ENCODE results near the gene HOXB13. TPM values are rescaled to one million over a fixed set of nuclear protein-coding genes. Genes with fewer than 3 reads are reported as not detected.
A peak's percentile ranks its signal among the peaks of the same experiment; 100 is the strongest.

The HOXB13 gene
- total and polyA plus RNA-seq, 7 experiments from 2014 or later = not detected

DNA sequence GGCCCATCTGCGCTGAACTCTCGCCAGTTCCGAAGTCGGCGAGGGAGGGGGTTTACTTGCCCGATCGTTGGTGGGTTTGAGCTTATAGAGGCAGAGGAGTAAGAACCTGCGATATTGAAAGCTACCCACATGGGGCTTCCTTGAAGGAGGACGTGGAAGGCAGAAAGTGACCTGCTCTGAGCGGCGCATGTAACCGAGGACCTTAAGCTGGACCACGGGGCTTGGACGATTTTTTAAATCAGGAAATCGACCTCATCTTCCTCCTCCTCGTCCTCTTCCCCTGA is 3.6 kb downstream of the HOXB13 start:
- ATAC-seq = no peak
- peaks cover 0 to 11% (median 2%) of the 10 kb centered on the region in 11 donors for H3K9me3 Mint-ChIP-seq
- ChIA-PET POLR2A (no interaction called here), CTCF (interaction anchor here (0.6 to 3.0 kb wide), 5 partner anchors 8 to 154 kb away, joined by 3 to 17 read pairs (median 4); no protein-coding TSS in a partner anchor)
- peaks cover 87 to 99% (median 90%) of the 10 kb centered on the region in 5 donors for H3K27me3 Mint-ChIP-seq
- Histone ChIP-seq H3K27me3 (ENCODE audit: control insufficient read depth in 2 of 2, insufficient read depth in 2 of 2, low read length in 2 of 2) (peaks cover 49 to 93% of the 10 kb centered on the region in 2 donors), H3K9me3 (ENCODE audit: control insufficient read depth in 2 of 3, low read length in 3 of 3) (no peaks in the 10 kb centered on the region), H3K4me3 (ENCODE audit: low read length) (no peak overlapping the region), H3K27ac (ENCODE audit: low read depth, low read length) (no peak overlapping the region), H3K4me1 (ENCODE audit: control insufficient read depth in 2 of 2, insufficient read depth in 2 of 2, low read length in 2 of 2) (peaks cover 27 to 36% of the 10 kb centered on the region in 2 donors), H3K36me3 (ENCODE audit: control insufficient read depth in 2 of 3, insufficient read depth in 3 of 3, low read length in 3 of 3) (no peaks in the 10 kb centered on the region)
- intact Hi-C loops (cut with micrococcal nuclease) = loop anchor here (2.0 to 10.0 kb wide), 5 partner anchors 24 to 270 kb away; partner anchors contain the start of genes HOXB7 (in 1 of the 2) and IGF2BP1 (in 1 of the 2)
- DNase-seq = no peak
- peak overlapping the region in 8 of 10 donors; percentile 47 to 74 (median 68) for H3K4me3 Mint-ChIP-seq
- peak overlapping the region in 1 of 9 donors; percentile 83 for H3K27ac Mint-ChIP-seq
- H3K4me1 Mint-ChIP-seq = peaks cover 26 to 60% (median 42%) of the 10 kb centered on the region in 7 donors
- peaks cover 0 to 8% (median 0%) of the 10 kb centered on the region in 5 donors for H3K36me3 Mint-ChIP-seq

DNA sequence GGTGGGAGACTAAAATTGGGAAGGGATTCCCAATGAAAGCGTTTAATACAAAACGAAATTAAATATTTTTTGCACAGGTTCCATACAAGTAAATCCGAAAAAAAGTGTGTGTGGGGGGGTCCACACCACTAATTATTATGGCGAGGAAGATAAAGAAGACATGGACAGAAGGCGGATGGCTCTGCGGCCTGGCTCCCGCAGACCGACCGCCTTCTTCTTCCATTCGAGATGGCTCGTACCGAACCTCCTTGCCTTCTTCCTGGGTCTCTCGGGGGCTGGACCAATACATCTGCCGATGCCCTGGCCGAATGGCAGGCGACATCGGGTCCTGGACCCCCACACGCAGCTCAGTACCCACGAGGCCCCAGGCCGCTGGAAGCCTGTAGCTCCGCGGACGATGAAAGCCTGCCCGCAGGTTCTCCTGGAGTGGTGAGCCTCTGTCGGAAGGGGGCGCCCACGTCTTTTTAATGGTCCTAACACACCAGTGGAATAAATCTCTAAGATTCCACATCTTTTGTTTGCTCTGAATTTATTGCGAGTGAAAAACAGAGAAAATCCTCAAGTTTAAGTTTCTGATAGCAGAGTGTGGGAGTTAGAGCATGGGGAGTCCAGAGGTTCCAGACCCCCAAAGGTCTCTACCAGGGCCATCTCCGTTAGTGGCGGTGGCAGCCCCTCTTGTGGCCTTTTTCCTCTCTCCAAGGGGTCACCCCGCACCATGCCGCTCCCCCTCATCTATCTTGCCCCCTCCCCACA is 4.1 kb downstream of the HOXB13 start:
- Mint-ChIP-seq H3K27me3 (peaks cover 87 to 99% (median 90%) of the 10 kb centered on the region in 5 donors), H3K27ac (peak overlapping the region in 2 of 9 donors; percentile 34 to 87), H3K4me1 (peaks cover 26 to 61% (median 41%) of the 10 kb centered on the region in 7 donors), H3K4me3 (peak overlapping the region; percentile 64 to 82 (median 74)), H3K9me3 (peaks cover 0 to 11% (median 2%) of the 10 kb centered on the region in 11 donors), H3K36me3 (peaks cover 0 to 8% (median 0%) of the 10 kb centered on the region in 5 donors)
- Histone ChIP-seq H3K27me3 (ENCODE audit: control insufficient read depth in 2 of 2, insufficient read depth in 2 of 2, low read length in 2 of 2) (peaks cover 43 to 92% of the 10 kb centered on the region in 2 donors), H3K27ac (ENCODE audit: low read depth, low read length) (no peak overlapping the region), H3K9me3 (ENCODE audit: control insufficient read depth in 2 of 3, low read length in 3 of 3) (no peaks in the 10 kb centered on the region), H3K36me3 (ENCODE audit: control insufficient read depth in 2 of 3, insufficient read depth in 3 of 3, low read length in 3 of 3) (no peaks in the 10 kb centered on the region), H3K4me3 (ENCODE audit: low read length) (no peak overlapping the region), H3K4me1 (ENCODE audit: control insufficient read depth in 2 of 2, insufficient read depth in 2 of 2, low read length in 2 of 2) (peaks cover 27 to 36% of the 10 kb centered on the region in 2 donors)
- POLR2A ChIA-PET = interaction anchor here (1.0 kb wide), 1 partner anchor 8 kb away, joined by 6 read pairs; no protein-coding TSS in a partner anchor
- DNase-seq (peak; percentile 46 to 73 (median 65)), ATAC-seq (peak; percentile 81)
- CTCF ChIA-PET = interaction anchor here (1.0 to 3.0 kb wide), 5 partner anchors 8 to 154 kb away, joined by 3 to 17 read pairs (median 6); no protein-coding TSS in a partner anchor
- intact Hi-C loops (cut with micrococcal nuclease) = loop anchor here (1.0 to 10.0 kb wide), 8 partner anchors 24 to 270 kb away; partner anchors contain the start of genes HOXB7 (in 1 of the 2) and IGF2BP1 (in 1 of the 2)

DNA sequence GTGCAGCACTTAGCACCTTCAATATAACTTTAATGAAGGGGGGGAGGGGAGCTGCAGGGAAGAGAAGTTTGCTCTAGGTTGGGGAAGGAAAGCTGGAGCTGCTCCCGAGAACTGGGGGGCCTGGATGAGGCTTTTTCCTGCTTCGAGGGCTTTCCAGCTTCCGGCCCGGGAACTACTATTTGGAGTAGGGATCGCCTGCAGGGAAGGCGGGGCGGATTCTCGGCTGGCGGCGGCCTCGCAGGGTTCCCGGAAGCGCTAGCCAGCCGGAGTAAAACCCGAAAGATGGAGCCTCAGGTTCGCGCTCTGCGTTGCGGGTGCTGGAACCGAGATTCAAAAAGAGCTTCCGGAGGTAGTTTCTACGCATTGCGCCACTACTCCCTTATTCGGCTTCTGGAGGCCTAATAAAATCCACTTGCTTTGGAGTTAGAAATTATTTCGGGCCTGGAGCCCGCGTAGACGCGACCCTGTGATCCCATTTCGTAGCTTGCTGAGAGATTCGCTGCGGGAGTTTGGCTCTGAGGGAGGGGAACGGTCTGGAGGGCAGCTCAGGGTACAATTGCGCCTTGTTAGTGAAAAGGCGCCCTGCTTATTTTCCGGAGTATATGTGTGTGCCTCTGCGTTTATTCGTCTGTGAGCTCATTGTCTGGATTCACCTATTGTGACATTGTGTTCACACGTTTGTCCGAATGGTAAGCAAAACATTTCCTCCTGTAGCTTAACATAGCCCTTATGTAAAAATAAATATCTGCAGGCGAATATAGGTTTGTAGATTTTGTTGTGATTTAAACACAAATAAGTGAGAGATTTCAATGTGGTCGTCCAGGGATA is 4.9 kb downstream of the HOXB13 start:
- peaks cover 42 to 90% of the 10 kb centered on the region in 2 donors for H3K27me3 ChIP-seq (ENCODE audit: control insufficient read depth in 2 of 2, insufficient read depth in 2 of 2, low read length in 2 of 2)
- ATAC-seq = no peak
- peak overlapping the region in 4 of 9 donors; percentile 32 to 87 (median 47) for H3K27ac Mint-ChIP-seq
- no peaks in the 10 kb centered on the region for H3K36me3 ChIP-seq (ENCODE audit: control insufficient read depth in 2 of 3, insufficient read depth in 3 of 3, low read length in 3 of 3)
- peak overlapping the region; percentile 50 to 82 (median 74) for H3K4me3 Mint-ChIP-seq
- H3K27ac ChIP-seq (ENCODE audit: low read depth, low read length) = no peak overlapping the region
- peaks cover 84 to 99% (median 89%) of the 10 kb centered on the region in 5 donors for H3K27me3 Mint-ChIP-seq
- peak overlapping the region; percentile 23 for H3K4me3 ChIP-seq (ENCODE audit: low read length)
- H3K9me3 Mint-ChIP-seq = peaks cover 0 to 13% (median 2%) of the 10 kb centered on the region in 11 donors
- H3K9me3 ChIP-seq (ENCODE audit: control insufficient read depth in 2 of 3, low read length in 3 of 3) = no peaks in the 10 kb centered on the region
- H3K4me1 ChIP-seq (ENCODE audit: control insufficient read depth in 2 of 2, insufficient read depth in 2 of 2, low read length in 2 of 2) = peaks cover 26 to 40% of the 10 kb centered on the region in 2 donors
- ChIA-PET POLR2A (interaction anchor here (0.6 to 1.0 kb wide), 2 partner anchors 9 to 277 kb away, joined by 3 to 6 read pairs; no protein-coding TSS in a partner anchor), CTCF (interaction anchor here (0.6 to 3.0 kb wide), 5 partner anchors 32 to 643 kb away, joined by 3 to 17 read pairs (median 6); no protein-coding TSS in a partner anchor)
- H3K4me1 Mint-ChIP-seq = peaks cover 26 to 62% (median 42%) of the 10 kb centered on the region in 7 donors
- DNase-seq = peak in 2 of 9 donors; percentile 30 to 43
- peaks cover 0 to 8% (median 0%) of the 10 kb centered on the region in 5 donors for H3K36me3 Mint-ChIP-seq
- intact Hi-C loops (cut with micrococcal nuclease) = loop anchor here (1.0 to 10.0 kb wide), 6 partner anchors 25 to 271 kb away; partner anchors contain the start of gene IGF2BP1 (in 1 of the 2)

DNA sequence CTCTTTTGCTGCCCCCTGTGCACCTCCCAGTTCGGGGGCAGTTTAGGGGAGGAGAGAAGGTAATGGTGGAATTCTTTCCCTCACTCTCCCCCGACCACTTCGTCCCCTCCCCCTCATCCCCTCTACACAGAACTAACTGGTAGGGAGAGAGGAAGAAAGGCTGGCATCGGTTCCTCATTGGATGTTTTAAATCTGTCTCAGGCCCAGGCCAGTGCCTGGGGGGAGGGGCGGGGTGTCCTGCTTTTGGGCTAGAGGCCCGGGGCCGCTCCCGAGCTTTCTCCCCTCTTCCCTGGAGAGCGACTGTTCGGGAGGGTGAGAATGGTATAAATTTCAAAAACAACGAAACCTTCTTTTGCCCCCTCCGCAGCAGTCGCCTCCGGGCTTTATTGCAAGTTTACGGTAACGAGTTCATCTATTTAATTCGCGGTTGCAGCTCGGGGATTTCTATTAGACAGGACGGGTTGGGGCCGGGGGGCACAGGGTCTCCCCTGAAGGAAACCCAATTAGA is 5.6 kb downstream of the HOXB13 start, which contains the start of gene PRAC2:
TSS of gene PRAC2 (plus strand) at position 271 of the 508 bp plus-strand sequence. CDS start 1,226 bp downstream, outside the sequence.
- Histone ChIP-seq H3K36me3 (ENCODE audit: control insufficient read depth in 2 of 3, insufficient read depth in 3 of 3, low read length in 3 of 3) (no peaks in the 10 kb centered on the region), H3K4me1 (ENCODE audit: control insufficient read depth in 2 of 2, insufficient read depth in 2 of 2, low read length in 2 of 2) (peaks cover 22 to 39% of the 10 kb centered on the region in 2 donors), H3K27me3 (ENCODE audit: control insufficient read depth in 2 of 2, insufficient read depth in 2 of 2, low read length in 2 of 2) (peaks cover 43 to 90% of the 10 kb centered on the region in 2 donors), H3K4me3 (ENCODE audit: low read length) (peak within 1 kb of the TSS; percentile 23), H3K27ac (ENCODE audit: low read depth, low read length) (no peak within 1 kb of the TSS), H3K9me3 (ENCODE audit: control insufficient read depth in 2 of 3, low read length in 3 of 3) (no peaks in the 10 kb centered on the region)
- H3K4me1 Mint-ChIP-seq = peaks cover 21 to 64% (median 42%) of the 10 kb centered on the region in 7 donors
- ATAC-seq (no peak), DNase-seq (no peak)
- POLR2A ChIA-PET = interaction anchor here (0.6 to 1.0 kb wide), 2 partner anchors 10 to 278 kb away, joined by 3 to 6 read pairs; no protein-coding TSS in a partner anchor
- H3K36me3 Mint-ChIP-seq = peaks cover 0 to 8% (median 0%) of the 10 kb centered on the region in 5 donors
- H3K9me3 Mint-ChIP-seq = peaks cover 0 to 15% (median 2%) of the 10 kb centered on the region in 11 donors
- H3K27ac Mint-ChIP-seq = peak within 1 kb of the TSS in 5 of 9 donors; percentile 32 to 87 (median 41)
- CTCF ChIA-PET = interaction anchor here (0.9 to 3.0 kb wide), 4 partner anchors 33 to 156 kb away, joined by 3 to 17 read pairs (median 8); no protein-coding TSS in a partner anchor
- H3K27me3 Mint-ChIP-seq = peaks cover 83 to 99% (median 91%) of the 10 kb centered on the region in 5 donors
- intact Hi-C loops (cut with micrococcal nuclease) = loop anchor here in 1 of 2 donors (10.0 kb wide), 1 partner anchor 272 kb away; the partner anchor contains the start of gene IGF2BP1
- peak within 1 kb of the TSS; percentile 50 to 82 (median 74) for H3K4me3 Mint-ChIP-seq

DNA sequence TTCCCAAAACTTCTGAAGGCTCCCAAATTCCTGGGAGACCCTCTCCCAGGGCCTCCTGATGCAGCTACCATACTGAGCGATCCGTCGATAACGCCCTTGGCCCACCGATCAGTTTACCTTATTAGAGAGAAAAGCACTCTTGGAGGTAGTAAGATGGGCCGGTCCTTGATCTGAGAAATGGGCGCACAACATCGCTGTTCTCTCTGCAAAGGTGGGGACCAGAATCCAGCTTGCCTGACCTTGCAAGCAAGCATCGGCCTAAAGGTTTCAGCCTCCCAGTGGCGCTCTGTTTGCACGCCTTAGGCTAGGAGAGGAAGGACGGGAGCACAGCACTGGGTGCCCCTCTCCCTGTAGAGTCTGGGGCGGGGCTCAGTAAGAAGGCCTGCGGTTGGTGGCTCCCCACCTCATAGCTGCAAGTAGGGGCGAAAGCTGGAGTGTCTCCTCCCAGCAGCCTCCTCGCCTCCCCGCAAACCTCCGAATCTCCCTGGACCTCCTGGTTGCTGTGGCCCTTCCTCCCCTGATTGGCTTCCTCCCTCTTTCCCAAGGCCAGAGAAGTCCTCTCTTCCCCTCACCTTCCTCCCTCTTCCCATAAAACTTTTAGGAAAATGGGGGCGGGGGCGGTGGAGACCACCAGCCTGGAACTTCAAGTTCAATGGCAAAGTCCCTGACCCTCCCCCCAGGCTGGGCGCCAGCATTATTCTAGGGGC is 6.2 kb downstream of the HOXB13 start, which contains the start of gene PRAC1:
TSS of gene PRAC1 (minus strand) at position 318 of the 707 bp plus-strand sequence. CDS start at position 192, 126 bp downstream.
- no peaks in the 10 kb centered on the region for H3K9me3 ChIP-seq (ENCODE audit: control insufficient read depth in 2 of 3, low read length in 3 of 3)
- no peak within 1 kb of the TSS for H3K27ac ChIP-seq (ENCODE audit: low read depth, low read length)
- intact Hi-C loops (cut with micrococcal nuclease) = loop anchor here in 1 of 2 donors (10.0 kb wide), 1 partner anchor 272 kb away; the partner anchor contains the start of gene IGF2BP1
- Mint-ChIP-seq H3K36me3 (peaks cover 0 to 8% (median 0%) of the 10 kb centered on the region in 5 donors), H3K27ac (peak within 1 kb of the TSS in 3 of 9 donors; percentile 41 to 87 (median 60)), H3K27me3 (peaks cover 83 to 99% (median 91%) of the 10 kb centered on the region in 5 donors), H3K9me3 (peaks cover 0 to 21% (median 5%) of the 10 kb centered on the region in 11 donors), H3K4me3 (peak within 1 kb of the TSS in 7 of 10 donors; percentile 29 to 79 (median 73)), H3K4me1 (peaks cover 20 to 63% (median 44%) of the 10 kb centered on the region in 7 donors)
- no peaks in the 10 kb centered on the region for H3K36me3 ChIP-seq (ENCODE audit: control insufficient read depth in 2 of 3, insufficient read depth in 3 of 3, low read length in 3 of 3)
- H3K27me3 ChIP-seq (ENCODE audit: control insufficient read depth in 2 of 2, insufficient read depth in 2 of 2, low read length in 2 of 2) = peaks cover 42 to 91% of the 10 kb centered on the region in 2 donors
- peaks cover 22 to 37% of the 10 kb centered on the region in 2 donors for H3K4me1 ChIP-seq (ENCODE audit: control insufficient read depth in 2 of 2, insufficient read depth in 2 of 2, low read length in 2 of 2)
- DNase-seq (no peak), ATAC-seq (no peak)
- ChIA-PET POLR2A (no interaction called here), CTCF (interaction anchor here (0.9 to 3.0 kb wide), 2 partner anchors 44 to 116 kb away, joined by 3 to 9 read pairs; no protein-coding TSS in a partner anchor)
- H3K4me3 ChIP-seq (ENCODE audit: low read length) = no peak within 1 kb of the TSS
